Fibroblast of villous mesenchyme (primary cell): ENCODE results near the gene SLX4IP. TPM values are rescaled to one million over a fixed set of nuclear protein-coding genes. Genes with fewer than 3 reads are reported as not detected.

Experiments
- DNase-seq: peaks from one replicate; pipeline ENCODE4 v3.0.0-alpha.2; 2010; ENCODE audit warnings: low read depth
- H3K4me3 ChIP-seq: 2 replicates; pipeline ENCODE4 v1.5.1; 2011; ENCODE audit warnings: low read depth, mild to moderate bottlenecking, low read length
- CTCF ChIP-seq: IDR thresholded peaks from 2 replicates; pipeline ENCODE4 v1.5.1; 2012; ENCODE audit warnings: low read depth, mild to moderate bottlenecking, low read length; ENCODE audit not compliant: insufficient read depth
- total RNA-seq: library from RNA; depleted of rRNA; stranded (reverse); fragments of >200 nt; gene quantifications from 2 replicates; pipeline ENCODE4 v1.2.3, GENCODE V29; 2012

SLX4IP gene
- total RNA-seq, 1 donor = 5.6 TPM

GRCh38 chr20:10658051-10658823 is 223.1 kb downstream of the SLX4IP start:
- H3K4me3 ChIP-seq = no peak overlapping the region
- no peak for TF ChIP-seq CTCF
- no peak for DNase-seq

- no peak for DNase-seq
- no peak for TF ChIP-seq CTCF
- H3K4me3 ChIP-seq = no peak overlapping the region
Observed at GRCh38 chr20:10658876-10659632, 223.9 kb downstream of the SLX4IP start.

- TF ChIP-seq CTCF = no peak
- H3K4me3 ChIP-seq = no peak overlapping the region
- DNase-seq = no peak
Observed at GRCh38 chr20:10659651-10660601, 224.8 kb downstream of the SLX4IP start.

GRCh38 chr20:10660661-10661060 is 225.6 kb downstream of the SLX4IP start:
- no peak for DNase-seq
- no peak overlapping the region for H3K4me3 ChIP-seq
- TF ChIP-seq CTCF = no peak

- H3K4me3 ChIP-seq = no peak overlapping the region
- no peak for DNase-seq
- no peak for TF ChIP-seq CTCF
Observed at GRCh38 chr20:10661261-10661660, 226.2 kb downstream of the SLX4IP start.

- H3K4me3 ChIP-seq = no peak overlapping the region
- no peak for DNase-seq
- TF ChIP-seq CTCF = no peak
Observed at GRCh38 chr20:10662151-10662550, 227.0 kb downstream of the SLX4IP start.
